Measurements from ENCODE around the gene ITGA1.

Gene ITGA1

DNA sequence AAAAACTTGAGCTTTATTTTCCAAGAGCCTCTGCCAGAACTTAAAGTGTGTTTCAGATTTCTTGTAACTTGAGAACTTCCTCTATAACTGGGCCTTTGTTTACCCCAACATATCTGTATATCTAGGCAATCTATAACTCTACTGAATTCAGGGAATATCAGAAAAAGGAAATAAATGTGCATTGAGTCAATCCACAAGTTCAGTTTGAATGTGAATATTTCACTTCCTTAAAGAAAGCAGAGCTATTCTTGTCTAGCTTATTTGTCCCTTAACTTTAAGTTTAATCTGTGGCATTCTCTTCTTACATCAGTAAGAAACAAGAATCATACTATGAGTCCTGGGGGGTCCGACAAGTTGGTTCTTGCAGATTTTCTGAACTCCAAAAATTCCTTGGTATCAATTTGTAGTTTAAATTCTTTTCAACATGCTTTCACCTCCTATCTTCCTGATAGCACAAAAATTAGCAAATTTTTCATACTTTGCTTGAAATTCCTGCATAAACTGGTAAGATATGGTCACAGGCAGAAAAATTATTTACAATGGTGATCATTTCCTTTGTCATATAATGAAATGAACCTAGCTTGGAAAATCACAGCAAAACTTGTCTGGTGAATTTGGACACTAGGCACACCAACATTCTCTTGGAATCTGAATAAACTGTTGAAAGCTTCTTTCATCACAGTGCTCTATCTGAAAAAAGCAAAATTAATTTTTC lies 19.8 kb upstream of the ITGA1 start:
- TF ChIP-seq POLR2AphosphoS5 (IDR thresholded peaks at IDR 0.05; ENCODE audit: low read depth), result no peak
- TF ChIP-seq, protein P1, sequence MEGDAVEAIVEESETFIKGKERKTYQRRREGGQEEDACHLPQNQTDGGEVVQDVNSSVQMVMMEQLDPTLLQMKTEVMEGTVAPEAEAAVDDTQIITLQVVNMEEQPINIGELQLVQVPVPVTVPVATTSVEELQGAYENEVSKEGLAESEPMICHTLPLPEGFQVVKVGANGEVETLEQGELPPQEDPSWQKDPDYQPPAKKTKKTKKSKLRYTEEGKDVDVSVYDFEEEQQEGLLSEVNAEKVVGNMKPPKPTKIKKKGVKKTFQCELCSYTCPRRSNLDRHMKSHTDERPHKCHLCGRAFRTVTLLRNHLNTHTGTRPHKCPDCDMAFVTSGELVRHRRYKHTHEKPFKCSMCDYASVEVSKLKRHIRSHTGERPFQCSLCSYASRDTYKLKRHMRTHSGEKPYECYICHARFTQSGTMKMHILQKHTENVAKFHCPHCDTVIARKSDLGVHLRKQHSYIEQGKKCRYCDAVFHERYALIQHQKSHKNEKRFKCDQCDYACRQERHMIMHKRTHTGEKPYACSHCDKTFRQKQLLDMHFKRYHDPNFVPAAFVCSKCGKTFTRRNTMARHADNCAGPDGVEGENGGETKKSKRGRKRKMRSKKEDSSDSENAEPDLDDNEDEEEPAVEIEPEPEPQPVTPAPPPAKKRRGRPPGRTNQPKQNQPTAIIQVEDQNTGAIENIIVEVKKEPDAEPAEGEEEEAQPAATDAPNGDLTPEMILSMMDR (IDR thresholded peaks at IDR 0.05; ENCODE audit: insufficient read depth, low read length), result no peak
- TF ChIP-seq SPI1 (IDR thresholded peaks at IDR 0.05; ENCODE audit: borderline replicate concordance, low read depth), result no peak
- TF ChIP-seq, protein P2, sequence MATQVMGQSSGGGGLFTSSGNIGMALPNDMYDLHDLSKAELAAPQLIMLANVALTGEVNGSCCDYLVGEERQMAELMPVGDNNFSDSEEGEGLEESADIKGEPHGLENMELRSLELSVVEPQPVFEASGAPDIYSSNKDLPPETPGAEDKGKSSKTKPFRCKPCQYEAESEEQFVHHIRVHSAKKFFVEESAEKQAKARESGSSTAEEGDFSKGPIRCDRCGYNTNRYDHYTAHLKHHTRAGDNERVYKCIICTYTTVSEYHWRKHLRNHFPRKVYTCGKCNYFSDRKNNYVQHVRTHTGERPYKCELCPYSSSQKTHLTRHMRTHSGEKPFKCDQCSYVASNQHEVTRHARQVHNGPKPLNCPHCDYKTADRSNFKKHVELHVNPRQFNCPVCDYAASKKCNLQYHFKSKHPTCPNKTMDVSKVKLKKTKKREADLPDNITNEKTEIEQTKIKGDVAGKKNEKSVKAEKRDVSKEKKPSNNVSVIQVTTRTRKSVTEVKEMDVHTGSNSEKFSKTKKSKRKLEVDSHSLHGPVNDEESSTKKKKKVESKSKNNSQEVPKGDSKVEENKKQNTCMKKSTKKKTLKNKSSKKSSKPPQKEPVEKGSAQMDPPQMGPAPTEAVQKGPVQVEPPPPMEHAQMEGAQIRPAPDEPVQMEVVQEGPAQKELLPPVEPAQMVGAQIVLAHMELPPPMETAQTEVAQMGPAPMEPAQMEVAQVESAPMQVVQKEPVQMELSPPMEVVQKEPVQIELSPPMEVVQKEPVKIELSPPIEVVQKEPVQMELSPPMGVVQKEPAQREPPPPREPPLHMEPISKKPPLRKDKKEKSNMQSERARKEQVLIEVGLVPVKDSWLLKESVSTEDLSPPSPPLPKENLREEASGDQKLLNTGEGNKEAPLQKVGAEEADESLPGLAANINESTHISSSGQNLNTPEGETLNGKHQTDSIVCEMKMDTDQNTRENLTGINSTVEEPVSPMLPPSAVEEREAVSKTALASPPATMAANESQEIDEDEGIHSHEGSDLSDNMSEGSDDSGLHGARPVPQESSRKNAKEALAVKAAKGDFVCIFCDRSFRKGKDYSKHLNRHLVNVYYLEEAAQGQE (IDR thresholded peaks at IDR 0.05; ENCODE audit: insufficient replicate concordance, low read depth), result no peak
- TF ChIP-seq GABPA (IDR thresholded peaks at IDR 0.05; ENCODE audit: low read depth), result no peak
- Histone ChIP-seq H3K27me3 (ENCODE audit: insufficient read depth, poor library complexity, severe bottlenecking) (peaks cover 5% of the 10 kb centered on the region), H3K4me3 (replicated peaks; ENCODE audit: insufficient read depth, low read length) (no peak overlapping the region), H3K27ac (replicated peaks) (no peak overlapping the region)
- DNase-seq (ENCODE audit: low read depth in 1 of 2, low spot score in 1 of 2), result no peak

DNA sequence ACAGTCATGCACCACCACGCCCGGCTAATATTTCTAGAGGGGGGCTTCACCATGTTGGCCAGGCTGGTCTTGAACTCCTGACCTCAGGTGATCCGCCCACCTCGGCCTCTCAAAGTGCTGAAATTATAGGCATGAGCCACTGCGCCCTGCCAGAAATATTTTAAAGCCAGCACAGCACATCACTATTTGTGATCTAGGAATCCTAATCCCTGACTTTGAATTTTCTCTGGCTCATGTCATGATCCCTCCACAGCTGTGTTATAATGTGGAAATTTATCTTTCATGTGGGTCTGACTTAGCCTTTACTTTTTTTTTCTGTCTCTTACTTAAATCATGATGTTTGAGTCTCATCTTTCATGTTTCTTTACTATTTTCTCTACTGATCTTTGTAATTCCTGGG lies 18.7 kb upstream of the ITGA1 start:
- H3K27ac ChIP-seq (replicated peaks), result no peak overlapping the region
- H3K27me3 ChIP-seq (ENCODE audit: insufficient read depth, poor library complexity, severe bottlenecking), result peaks cover 11% of the 10 kb centered on the region
- H3K4me3 ChIP-seq (replicated peaks; ENCODE audit: insufficient read depth, low read length), result no peak overlapping the region
- DNase-seq (ENCODE audit: low read depth in 1 of 2, low spot score in 1 of 2), result no peak
- TF ChIP-seq SPI1 (IDR thresholded peaks at IDR 0.05; ENCODE audit: borderline replicate concordance, low read depth), result no peak
- TF ChIP-seq POLR2AphosphoS5 (IDR thresholded peaks at IDR 0.05; ENCODE audit: low read depth), result no peak
- TF ChIP-seq, protein P2 (IDR thresholded peaks at IDR 0.05; ENCODE audit: insufficient replicate concordance, low read depth), result no peak

DNA sequence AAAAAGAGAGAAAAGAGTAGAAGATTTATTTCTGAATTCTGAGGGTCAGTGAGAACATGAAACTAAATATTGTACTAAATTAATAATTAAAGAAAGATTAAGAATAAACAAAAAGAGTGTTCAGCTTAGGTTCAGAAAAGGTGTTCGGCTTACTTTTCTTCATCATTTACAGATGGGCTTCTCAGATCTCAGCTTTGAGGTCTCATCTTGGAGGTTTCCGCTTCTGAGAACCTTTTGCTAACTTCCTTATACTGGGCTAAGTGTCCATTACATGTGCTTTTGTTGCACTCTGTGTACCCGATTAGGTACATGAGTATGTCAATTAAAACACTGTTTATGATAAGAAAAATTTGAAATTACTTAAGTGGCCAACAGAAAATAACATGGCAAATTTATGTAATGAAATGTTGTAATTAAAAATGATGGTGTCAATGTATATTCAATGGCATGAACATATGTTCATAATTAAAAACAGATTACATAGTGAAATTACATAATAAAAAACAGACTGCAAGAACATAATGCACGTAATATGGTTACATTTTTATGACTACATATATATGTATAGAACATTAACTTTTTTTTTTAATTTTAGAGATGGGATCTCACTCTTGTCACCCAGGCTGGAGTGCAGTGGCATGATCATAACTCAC lies 17.3 kb upstream of the ITGA1 start:
- no peak for DNase-seq (ENCODE audit: low read depth in 1 of 2, low spot score in 1 of 2)
- TF ChIP-seq, protein P2 (IDR thresholded peaks at IDR 0.05; ENCODE audit: insufficient replicate concordance, low read depth), result no peak
- TF ChIP-seq GABPA (IDR thresholded peaks at IDR 0.05; ENCODE audit: low read depth), result no peak
- H3K27me3 ChIP-seq (ENCODE audit: insufficient read depth, poor library complexity, severe bottlenecking), result peaks cover 16% of the 10 kb centered on the region
- H3K4me3 ChIP-seq (replicated peaks; ENCODE audit: insufficient read depth, low read length), result no peak overlapping the region
- no peak overlapping the region for H3K27ac ChIP-seq (replicated peaks)

DNA sequence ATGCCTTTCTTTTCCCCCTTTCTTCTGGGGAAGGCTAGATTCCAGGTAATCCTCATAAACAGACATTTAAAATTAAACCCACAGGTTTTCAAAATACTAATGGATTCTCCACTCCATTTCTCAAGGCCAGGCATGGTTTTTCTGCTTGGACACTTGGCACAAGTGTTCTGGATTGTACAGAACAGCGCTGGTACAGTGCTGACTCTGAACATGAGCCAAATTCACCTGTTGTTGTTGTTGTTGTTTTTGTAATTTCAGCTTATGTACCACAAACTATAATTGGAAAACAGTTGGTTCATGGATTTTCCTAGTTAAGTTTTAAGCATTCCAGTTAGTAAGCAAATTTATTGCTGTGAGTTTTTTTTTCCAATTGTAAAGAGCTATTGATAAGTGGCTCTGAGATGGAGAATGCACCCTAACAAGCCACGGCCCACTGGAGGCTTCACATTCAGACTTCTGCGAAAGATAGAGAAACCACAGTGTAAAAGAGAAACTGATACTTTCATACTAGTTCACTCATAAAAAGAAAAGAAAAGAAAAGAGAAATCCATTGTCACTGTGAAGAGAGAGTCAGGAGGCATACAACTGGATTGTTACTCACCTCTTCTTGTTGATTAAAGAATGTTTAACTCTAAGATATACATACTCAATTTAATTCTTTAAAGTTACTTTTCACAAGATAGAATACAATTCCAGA lies 16.2 kb upstream of the ITGA1 start:
- Histone ChIP-seq H3K27me3 (ENCODE audit: insufficient read depth, poor library complexity, severe bottlenecking) (peaks cover 16% of the 10 kb centered on the region), H3K27ac (replicated peaks) (no peak overlapping the region), H3K4me3 (replicated peaks; ENCODE audit: insufficient read depth, low read length) (no peak overlapping the region)
- DNase-seq (ENCODE audit: low read depth in 1 of 2, low spot score in 1 of 2), result no peak
- TF ChIP-seq POLR2AphosphoS5 (IDR thresholded peaks at IDR 0.05; ENCODE audit: low read depth) (no peak), GABPA (IDR thresholded peaks at IDR 0.05; ENCODE audit: low read depth) (no peak), SPI1 (IDR thresholded peaks at IDR 0.05; ENCODE audit: borderline replicate concordance, low read depth) (no peak)
- TF ChIP-seq, protein P1 (IDR thresholded peaks at IDR 0.05; ENCODE audit: insufficient read depth, low read length), result no peak
- TF ChIP-seq, protein P2 (IDR thresholded peaks at IDR 0.05; ENCODE audit: insufficient replicate concordance, low read depth), result no peak
